NB4 (cell line): ENCODE measurements around the gene A4GALT.

Experiments
- DNase-seq: peaks from one replicate; pipeline ENCODE4 v3.0.0; 2010; ENCODE audit warnings: low read depth
- H3K4me3 ChIP-seq: one replicate; pipeline ENCODE4 v1.5.1; 2011; ENCODE audit warnings: mild to moderate bottlenecking, low read depth, low read length, moderate library complexity
- MAX ChIP-seq: IDR thresholded peaks from 2 replicates; pipeline ENCODE4 v1.6.1; 2011; ENCODE audit warnings: low read depth, low read length
- MYC ChIP-seq: IDR thresholded peaks from 2 replicates; pipeline ENCODE4 v1.6.1; 2011; ENCODE audit warnings: low read depth, low read length
- POLR2A ChIP-seq: IDR thresholded peaks from 2 replicates; pipeline ENCODE4 v1.6.1; 2011; ENCODE audit warnings: mild to moderate bottlenecking; ENCODE audit not compliant: insufficient read length; ENCODE audit errors: extremely low read depth
- TF ChIP-seq, protein P1 (sequence below): IDR thresholded peaks from one replicate; pipeline ENCODE4 v1.5.1; 2012; ENCODE audit warnings: low read depth, low read length

Gene A4GALT

DNA sequence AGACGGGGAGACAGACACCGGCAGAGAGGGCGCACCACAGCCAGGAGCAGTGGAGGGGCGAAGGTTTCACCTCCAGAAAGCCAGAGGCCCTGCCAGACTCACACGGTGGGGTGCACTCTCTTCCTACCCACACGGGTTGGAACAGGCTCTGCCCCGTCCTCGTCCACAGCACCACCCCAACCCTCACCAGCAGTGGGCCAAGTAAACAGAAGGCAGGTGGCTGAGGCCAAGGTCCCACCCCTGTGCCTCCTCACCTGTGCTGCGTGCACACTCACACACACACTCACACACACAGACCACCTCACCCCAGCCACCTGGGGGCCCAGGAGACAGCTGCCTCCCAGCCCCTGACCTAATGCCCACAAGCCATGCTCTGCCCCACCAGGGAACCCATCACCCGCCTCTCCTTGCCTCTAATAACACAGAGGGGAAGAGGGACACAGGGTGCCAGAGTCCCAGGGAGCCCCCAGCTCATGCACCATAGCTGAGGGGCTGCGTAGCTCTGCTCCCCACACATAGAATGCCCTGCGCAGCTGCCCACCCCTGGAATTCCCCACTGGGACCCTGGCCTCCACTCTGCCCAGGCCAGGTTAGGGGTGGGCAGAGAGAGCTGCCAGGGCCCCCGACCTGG is 74.6 kb downstream of the A4GALT start:
- no peak overlapping the region for H3K4me3 ChIP-seq
- TF ChIP-seq MAX: no peak
- no peak for TF ChIP-seq MYC
- no peak for TF ChIP-seq POLR2A
- TF ChIP-seq, protein P1, sequence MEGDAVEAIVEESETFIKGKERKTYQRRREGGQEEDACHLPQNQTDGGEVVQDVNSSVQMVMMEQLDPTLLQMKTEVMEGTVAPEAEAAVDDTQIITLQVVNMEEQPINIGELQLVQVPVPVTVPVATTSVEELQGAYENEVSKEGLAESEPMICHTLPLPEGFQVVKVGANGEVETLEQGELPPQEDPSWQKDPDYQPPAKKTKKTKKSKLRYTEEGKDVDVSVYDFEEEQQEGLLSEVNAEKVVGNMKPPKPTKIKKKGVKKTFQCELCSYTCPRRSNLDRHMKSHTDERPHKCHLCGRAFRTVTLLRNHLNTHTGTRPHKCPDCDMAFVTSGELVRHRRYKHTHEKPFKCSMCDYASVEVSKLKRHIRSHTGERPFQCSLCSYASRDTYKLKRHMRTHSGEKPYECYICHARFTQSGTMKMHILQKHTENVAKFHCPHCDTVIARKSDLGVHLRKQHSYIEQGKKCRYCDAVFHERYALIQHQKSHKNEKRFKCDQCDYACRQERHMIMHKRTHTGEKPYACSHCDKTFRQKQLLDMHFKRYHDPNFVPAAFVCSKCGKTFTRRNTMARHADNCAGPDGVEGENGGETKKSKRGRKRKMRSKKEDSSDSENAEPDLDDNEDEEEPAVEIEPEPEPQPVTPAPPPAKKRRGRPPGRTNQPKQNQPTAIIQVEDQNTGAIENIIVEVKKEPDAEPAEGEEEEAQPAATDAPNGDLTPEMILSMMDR: no peak
- no peak for DNase-seq

DNA sequence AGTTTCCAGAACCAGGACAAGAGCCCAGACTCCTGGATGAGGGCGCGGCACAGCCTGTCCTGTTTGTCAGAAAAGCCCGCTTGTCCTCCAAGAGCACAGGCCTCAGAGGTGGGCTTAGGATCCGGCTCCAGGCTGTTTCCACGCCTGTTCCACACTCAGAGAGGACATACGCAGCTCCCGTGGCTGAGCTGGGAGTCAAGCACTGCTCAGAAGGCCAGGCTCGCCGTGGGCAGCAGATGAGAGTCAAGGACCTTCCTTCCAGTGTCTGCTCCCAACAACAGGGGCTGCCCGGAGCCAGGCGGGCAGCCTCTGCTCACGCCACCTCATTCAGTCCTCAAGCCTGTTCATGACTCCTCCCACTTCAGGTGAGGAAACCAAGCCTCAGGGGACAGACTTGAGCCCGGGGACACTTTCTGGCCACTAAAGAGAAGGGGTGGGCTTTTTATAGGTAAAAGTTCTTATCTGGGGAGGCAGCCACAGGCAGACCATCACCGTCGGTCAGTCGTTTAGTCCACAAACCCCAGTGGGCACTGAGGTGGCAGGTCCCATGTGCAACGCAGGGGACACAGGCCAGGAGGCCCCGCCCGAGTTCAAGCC is 75.2 kb downstream of the A4GALT start:
- H3K4me3 ChIP-seq: no peak overlapping the region
- TF ChIP-seq POLR2A (no peak), MAX (no peak), MYC (no peak)
- TF ChIP-seq, protein P1: no peak
- DNase-seq: no peak

- no peak overlapping the region for H3K4me3 ChIP-seq
Observed at GRCh38 chr22:42644422-42645340, 76.0 kb downstream of the A4GALT start.

DNA sequence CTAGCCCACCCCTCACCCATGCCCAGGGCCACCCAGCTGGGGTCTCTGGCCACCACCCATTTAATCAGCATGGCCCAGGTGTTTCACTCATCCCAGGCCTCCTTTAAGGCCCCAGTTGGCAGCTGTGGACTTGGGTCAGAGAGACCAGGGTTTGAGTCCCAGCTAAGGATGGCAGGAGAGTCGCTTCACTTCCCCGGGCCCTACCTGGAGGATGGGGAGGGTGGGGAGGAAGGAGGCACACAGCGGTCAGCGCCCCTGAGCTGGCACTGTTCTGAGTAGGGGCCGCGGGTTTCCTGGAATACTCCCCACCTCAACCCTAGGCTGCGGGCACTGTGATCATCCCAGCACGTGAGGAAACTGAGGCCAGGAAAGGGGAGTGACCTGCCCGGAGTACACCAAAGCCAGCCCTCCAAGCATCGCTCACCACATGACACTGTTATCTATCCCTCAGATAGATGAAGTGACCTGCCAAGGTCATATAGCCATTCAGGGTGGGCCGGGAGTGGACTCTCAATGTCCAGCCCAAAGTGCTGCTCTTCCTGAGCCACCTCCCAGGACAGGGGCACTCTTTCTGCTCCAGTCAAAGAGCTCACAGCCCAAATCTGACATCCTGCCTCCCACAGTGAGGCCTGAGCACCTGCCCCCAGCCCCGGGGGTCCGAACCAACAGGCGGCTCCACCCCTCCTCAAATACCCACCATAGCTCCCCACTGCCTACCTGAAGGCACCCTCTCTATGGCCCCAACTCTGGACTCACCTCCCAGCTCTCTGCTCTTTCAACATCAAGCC is 76.8 kb downstream of the A4GALT start:
- TF ChIP-seq POLR2A (no peak), MYC (no peak), MAX (no peak)
- TF ChIP-seq, protein P1: no peak
- DNase-seq: no peak
- H3K4me3 ChIP-seq: no peak overlapping the region

More at GRCh38 chr22:42644422-42645340, 76.0 kb downstream of the A4GALT start:
- TF ChIP-seq MAX: no peak
- no peak for TF ChIP-seq MYC
- TF ChIP-seq, protein P1: no peak
- no peak for TF ChIP-seq POLR2A
- DNase-seq: no peak

DNA sequence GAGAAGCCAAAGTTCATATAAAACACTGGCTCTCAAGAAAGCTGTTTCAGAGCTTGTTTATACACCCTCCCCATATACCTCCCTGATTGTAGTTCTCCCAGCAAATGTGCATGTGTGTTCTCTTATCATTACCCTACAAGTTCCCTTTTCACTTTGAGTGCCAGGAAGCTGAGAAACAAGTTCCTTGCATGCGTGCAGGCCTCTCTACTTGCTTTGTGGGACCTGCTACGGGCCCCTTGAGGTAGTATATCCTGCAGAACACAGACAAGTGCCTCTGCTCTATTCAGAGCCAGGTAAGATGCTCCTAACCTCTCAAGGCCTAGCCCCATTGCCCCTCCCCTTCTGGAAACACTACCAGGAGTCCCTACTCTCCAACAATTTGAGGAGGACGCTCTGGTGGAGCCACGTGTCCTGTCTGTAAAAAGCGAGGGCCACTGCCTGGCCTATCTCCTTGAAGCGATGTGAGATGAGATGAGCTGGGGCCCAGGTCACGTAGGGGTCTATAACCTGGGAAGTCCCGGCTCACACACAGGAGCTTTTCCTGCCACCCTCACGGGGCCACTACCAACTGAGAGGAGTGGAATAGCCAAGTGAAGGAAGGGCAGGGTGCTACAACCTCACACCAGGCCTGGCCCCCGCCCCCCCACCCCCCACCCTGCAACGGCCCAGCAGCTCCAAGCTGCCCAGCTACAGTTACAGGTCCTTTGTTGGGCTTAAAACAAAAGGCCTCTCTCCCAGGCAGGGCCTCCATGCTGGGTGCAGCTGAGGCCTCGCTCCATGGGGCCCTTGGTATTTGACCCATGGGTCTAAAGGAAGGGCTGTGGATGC is 77.7 kb downstream of the A4GALT start:
- no peak overlapping the region for H3K4me3 ChIP-seq
- TF ChIP-seq MAX: 0 out of 2 replicates have a peak, but pooled peaks have one; percentile 17
- TF ChIP-seq, protein P1: no peak
- peak; percentile 58 for DNase-seq
